Keratinocyte (primary cell): ENCODE measurements around the gene ZFP36L1. TPM values are rescaled to one million over a fixed set of nuclear protein-coding genes. Genes with fewer than 3 reads are reported as not detected.
A peak's percentile ranks its signal among the peaks of the same experiment; 100 is the strongest.

Experiments used
- DNase-seq: peaks from one replicate; pipeline ENCODE4 v3.0.0-alpha.2; 2011; ENCODE audit warnings: low read depth, missing footprints, low spot score
- FAIRE-seq: peaks from 2 replicates; lab custom pipeline; 2011; peaks lifted over from hg19 to GRCh38; lab: Jason Lieb, UNC
- H2AFZ ChIP-seq: 2 replicates; pipeline ENCODE4 v1.6.0; 2012; ENCODE audit warnings: low read length, control low read depth, inconsistent platforms; ENCODE audit not compliant: control insufficient read depth
- H3K27ac ChIP-seq: 2 replicates; pipeline ENCODE4 v1.5.1; 2011; ENCODE audit warnings: low read length; ENCODE audit not compliant: control insufficient read depth, insufficient read depth
- H3K27me3 ChIP-seq: 3 replicates; pipeline ENCODE4 v1.6.0; 2011; ENCODE audit warnings: low read length; ENCODE audit not compliant: control insufficient read depth, insufficient read depth; ENCODE audit errors: extremely low read depth
- H3K36me3 ChIP-seq, 2 experiments: 2 replicates in 1 of 2; 3 replicates in 1 of 2; pipeline ENCODE4 v1.5.1; 2011; ENCODE audit warnings: low read length in 2 of 2, mild to moderate bottlenecking in 1 of 2; ENCODE audit not compliant: control insufficient read depth in 2 of 2, insufficient read depth in 2 of 2; ENCODE audit errors: extremely low read depth in 1 of 2
- H3K4me1 ChIP-seq: 3 replicates; pipeline ENCODE4 v1.5.1; 2011; ENCODE audit warnings: low read length; ENCODE audit not compliant: control insufficient read depth, insufficient read depth; ENCODE audit errors: extremely low read depth
- H3K4me2 ChIP-seq: 3 replicates; pipeline ENCODE4 v1.6.0; 2011; ENCODE audit warnings: low read depth, low read length; ENCODE audit not compliant: control insufficient read depth, insufficient read depth; ENCODE audit errors: extremely low read depth
- H3K4me3 ChIP-seq, 3 experiments: fragments of 200-600 bp in 1 of 3; sonication (generic) in 1 of 3; 2 replicates in 2 of 3; 3 replicates in 1 of 3; pipeline ENCODE4 v1.5.1; 2011 to 2016; ENCODE audit warnings: low read length in 3 of 3, mild to moderate bottlenecking in 3 of 3, control low read depth in 2 of 3, inconsistent platforms in 1 of 3, low read depth in 1 of 3, mixed read lengths in 1 of 3, mixed run types in 1 of 3, moderate library complexity in 1 of 3; ENCODE audit not compliant: control insufficient read depth in 2 of 3, insufficient read depth in 2 of 3; ENCODE audit errors: extremely low read depth in 1 of 3
- H3K79me2 ChIP-seq: 2 replicates; pipeline ENCODE4 v1.6.0; 2012; ENCODE audit warnings: low read length; ENCODE audit not compliant: control insufficient read depth, insufficient read depth
- H3K9ac ChIP-seq: 3 replicates; pipeline ENCODE4 v1.6.0; 2011; ENCODE audit warnings: low read length; ENCODE audit not compliant: control insufficient read depth, insufficient read depth; ENCODE audit errors: extremely low read depth
- H3K9me1 ChIP-seq: 3 replicates; pipeline ENCODE4 v1.6.0; 2011; ENCODE audit warnings: low read length; ENCODE audit not compliant: control insufficient read depth, insufficient read depth; ENCODE audit errors: extremely low read depth
- H3K9me3 ChIP-seq: 2 replicates; pipeline ENCODE4 v1.5.1; 2012; ENCODE audit warnings: low read depth, low read length; ENCODE audit not compliant: control insufficient read depth
- H4K20me1 ChIP-seq: 3 replicates; pipeline ENCODE4 v1.6.0; 2011; ENCODE audit warnings: low read length; ENCODE audit not compliant: control insufficient read depth, insufficient read depth; ENCODE audit errors: extremely low read depth
- CTCF ChIP-seq, 3 experiments: IDR thresholded peaks in 1 of 3; conservative IDR thresholded peaks in 1 of 3; optimal IDR thresholded peaks in 1 of 3; 2 replicates in 2 of 3; 3 replicates in 1 of 3; pipeline versions ENCODE3 to v1.5.1; 2011; ENCODE audit warnings: low read length in 3 of 3, mild to moderate bottlenecking in 3 of 3, moderate library complexity in 2 of 3, control low read depth in 1 of 3, inconsistent platforms in 1 of 3; ENCODE audit not compliant: insufficient read depth in 2 of 3; ENCODE audit errors: extremely low read depth in 1 of 3
- EZH2 ChIP-seq: IDR thresholded peaks from one replicate; pipeline ENCODE4 v1.6.1; 2012; ENCODE audit warnings: inconsistent platforms, mild to moderate bottlenecking, low read length, moderate library complexity
- dilution Hi-C: fragments of 300-500 bp; cut with MboI; formaldehyde crosslinking; loops from one replicate; pipeline ENCODE4 v1.7.0; 2020; ENCODE audit warnings: low sequenced_read_pairs; ENCODE audit not compliant: extremely low pct_ligation_motif_present
- polyA plus RNA-seq, 5 experiments: library from polyadenylated mRNA; depleted of rRNA in 3 of 5; stranded (reverse) in 3 of 5; stranded (forward) in 1 of 5; unstranded in 1 of 5; fragments of >200 nt; gene quantifications; 1 replicate in 1 of 5; 2 replicates in 3 of 5; 3 replicates in 1 of 5; pipeline versions ENCODE4 v1.2.1 to v1.2.3, GENCODE V29; 2011 to 2012; ENCODE audit warnings: missing spikeins in 2 of 5, low read depth in 1 of 5, low replicate concordance in 1 of 5

ZFP36L1 gene
- polyA plus RNA-seq, 1 donor (not counting 4 experiments of a cell fraction or from before 2014, with no cell fraction given), result 85.2 TPM

DNA sequence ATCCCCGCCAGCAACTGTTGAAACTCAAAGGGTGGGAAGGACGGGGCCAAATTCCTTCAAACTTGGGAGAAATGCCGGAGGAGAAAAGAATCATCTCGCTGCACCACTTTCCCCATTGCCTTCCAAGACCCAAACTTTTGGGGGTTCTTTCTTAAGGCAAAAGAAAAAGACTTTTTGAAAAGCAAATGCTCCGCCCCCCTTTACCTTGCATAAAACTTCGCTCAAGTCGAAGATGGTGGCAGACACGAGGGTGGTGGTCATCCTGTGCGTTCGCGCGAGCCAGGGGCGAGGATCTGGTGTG is 239 bp downstream of the ZFP36L1 start:
- peak overlapping the region; percentile 94 for H3K4me2 ChIP-seq
- dilution Hi-C loops, result no loop called here
- H3K4me3 ChIP-seq, result peak overlapping the region; percentile 66 to 95 (median 94)
- H3K27ac ChIP-seq, result peak overlapping the region; percentile 100
- H4K20me1 ChIP-seq, result peaks cover 37% of the 10 kb centered on the region
- TF ChIP-seq EZH2 (no peak), CTCF (optimal IDR thresholded peaks at IDR 0.05 in 1 of 3, IDR thresholded peaks at IDR 0.05 in 1 of 3, conservative IDR thresholded peaks at IDR 0.05 in 1 of 3; ENCODE audit: extremely low read depth in 1 of 3, insufficient read depth in 2 of 3, low read length in 3 of 3) (no peak)
- FAIRE-seq (no peak), DNase-seq (no peak)
- no peaks in the 10 kb centered on the region for H3K9me3 ChIP-seq
- H3K27me3 ChIP-seq, result no peaks in the 10 kb centered on the region
- H3K9me1 ChIP-seq, result no peaks in the 10 kb centered on the region
- peak overlapping the region; percentile 98 for H3K9ac ChIP-seq
- H3K79me2 ChIP-seq, result peaks cover 58% of the 10 kb centered on the region
- peaks cover 29 to 39% of the 10 kb centered on the region in 2 experiments for H3K36me3 ChIP-seq
- H3K4me1 ChIP-seq, result peaks cover 23% of the 10 kb centered on the region
- H2AFZ ChIP-seq, result no peak overlapping the region

DNA sequence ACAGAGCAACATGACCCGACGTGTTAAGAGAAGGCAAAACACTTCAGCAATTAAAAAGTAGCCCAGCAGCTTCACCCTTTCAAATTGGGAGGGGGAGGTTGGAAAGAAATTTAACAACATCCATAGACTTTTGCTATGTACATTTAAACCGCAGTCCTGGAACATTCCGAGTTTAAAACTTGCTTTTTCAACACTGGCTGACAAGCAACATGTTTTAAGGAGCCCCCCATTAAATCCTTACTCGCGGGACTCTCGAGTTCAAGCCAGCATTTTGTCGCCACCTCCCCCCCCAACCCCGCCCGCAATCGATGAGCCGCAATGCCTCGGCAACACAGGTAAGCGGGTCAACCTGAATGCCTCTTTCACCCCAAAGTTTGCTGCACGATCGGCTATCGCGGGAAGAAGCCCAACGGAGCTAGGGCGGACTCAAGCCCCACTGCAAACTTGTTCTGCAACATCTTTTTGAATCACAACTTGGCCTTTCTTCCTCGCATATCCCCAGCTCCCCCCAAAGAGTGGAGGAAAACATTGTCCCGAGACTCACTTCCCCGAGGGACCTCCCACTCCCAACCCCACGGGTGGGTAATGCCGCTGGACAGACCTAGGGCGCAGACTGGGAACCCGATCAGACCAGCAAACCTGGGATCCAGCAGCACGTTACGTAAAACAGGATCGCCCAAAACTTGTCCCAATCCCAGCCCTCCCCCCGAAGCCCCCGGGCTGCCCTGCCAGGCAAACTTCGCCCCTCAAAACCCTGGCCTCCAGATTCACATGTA is 777 bp downstream of the ZFP36L1 start:
- H3K9ac ChIP-seq, result peak overlapping the region; percentile 98
- DNase-seq (no peak), FAIRE-seq (no peak)
- peaks cover 58% of the 10 kb centered on the region for H3K79me2 ChIP-seq
- peaks cover 29 to 39% of the 10 kb centered on the region in 2 experiments for H3K36me3 ChIP-seq
- H4K20me1 ChIP-seq, result peaks cover 37% of the 10 kb centered on the region
- dilution Hi-C loops, result no loop called here
- H3K9me3 ChIP-seq, result no peaks in the 10 kb centered on the region
- peaks cover 18% of the 10 kb centered on the region for H3K4me1 ChIP-seq
- H3K4me3 ChIP-seq, result peak overlapping the region; percentile 66 to 95 (median 94)
- H3K4me2 ChIP-seq, result peak overlapping the region; percentile 94
- H3K9me1 ChIP-seq, result no peaks in the 10 kb centered on the region
- peak overlapping the region; percentile 100 for H3K27ac ChIP-seq
- no peaks in the 10 kb centered on the region for H3K27me3 ChIP-seq
- no peak overlapping the region for H2AFZ ChIP-seq
- no peak for TF ChIP-seq CTCF (optimal IDR thresholded peaks at IDR 0.05 in 1 of 3, IDR thresholded peaks at IDR 0.05 in 1 of 3, conservative IDR thresholded peaks at IDR 0.05 in 1 of 3; ENCODE audit: extremely low read depth in 1 of 3, insufficient read depth in 2 of 3, low read length in 3 of 3)
- no peak for TF ChIP-seq EZH2
